Trophoblast cell (in vitro differentiated cells and primary cell): ENCODE data around the gene ARAP2.

Source experiments
- DNase-seq, 2 donors: peaks; one replicate each; pipeline ENCODE4 v3.0.0-alpha.2; 2016
- H2AFZ ChIP-seq: 2 replicates; pipeline ENCODE4 v1.6.1; 2013; ENCODE audit warnings: low read length, moderate library complexity, mild to moderate bottlenecking; ENCODE audit not compliant: insufficient read depth, poor library complexity
- H2AK5ac ChIP-seq: 2 replicates; pipeline ENCODE4 v1.6.1; 2013; ENCODE audit warnings: mild to moderate bottlenecking, low read length
- H2BK120ac ChIP-seq: 2 replicates; pipeline ENCODE4 v1.6.1; 2013; ENCODE audit warnings: low read length, mild to moderate bottlenecking, moderate library complexity; ENCODE audit not compliant: insufficient read depth, poor library complexity
- H2BK12ac ChIP-seq: 2 replicates; pipeline ENCODE4 v1.6.1; 2013; ENCODE audit warnings: mild to moderate bottlenecking, low read length, moderate library complexity
- H2BK5ac ChIP-seq: 2 replicates; pipeline ENCODE4 v1.6.1; 2013; ENCODE audit warnings: low read length, low read depth, moderate library complexity, mild to moderate bottlenecking; ENCODE audit not compliant: poor library complexity
- H3K14ac ChIP-seq: 2 replicates; pipeline ENCODE4 v1.6.1; 2013; ENCODE audit warnings: mild to moderate bottlenecking, low read length
- H3K18ac ChIP-seq: 2 replicates; pipeline ENCODE4 v1.6.1; 2013; ENCODE audit warnings: mild to moderate bottlenecking, low read length
- H3K23ac ChIP-seq: 2 replicates; pipeline ENCODE4 v1.6.1; 2013; ENCODE audit warnings: low read length
- H3K27ac ChIP-seq: 2 replicates; pipeline ENCODE4 v1.5.1; 2013; ENCODE audit warnings: low read depth, mild to moderate bottlenecking, inconsistent platforms, low read length, moderate library complexity
- H3K27me3 ChIP-seq: 2 replicates; pipeline ENCODE4 v1.6.1; 2013; ENCODE audit warnings: inconsistent platforms, mild to moderate bottlenecking, low read length, moderate library complexity; ENCODE audit not compliant: insufficient read depth
- H3K36me3 ChIP-seq, 2 experiments: 1 replicate in 1 of 2; 2 replicates in 1 of 2; pipeline ENCODE4 v1.6.1; 2013; ENCODE audit warnings: low read length in 2 of 2, mild to moderate bottlenecking in 2 of 2, moderate library complexity in 1 of 2; ENCODE audit not compliant: insufficient read depth in 2 of 2, control insufficient read depth in 1 of 2
- H3K4ac ChIP-seq: 2 replicates; pipeline ENCODE4 v1.6.1; 2013; ENCODE audit warnings: low read depth, mild to moderate bottlenecking, low read length, moderate library complexity
- H3K4me1 ChIP-seq, 2 experiments: 1 replicate in 1 of 2; 2 replicates in 1 of 2; pipeline ENCODE4 v1.6.1; 2013; ENCODE audit warnings: low read length in 2 of 2, mild to moderate bottlenecking in 2 of 2, moderate library complexity in 1 of 2; ENCODE audit not compliant: insufficient read depth in 2 of 2, control insufficient read depth in 1 of 2
- H3K4me2 ChIP-seq: 2 replicates; pipeline ENCODE4 v1.6.1; 2013; ENCODE audit warnings: inconsistent platforms, mild to moderate bottlenecking, low read length, moderate library complexity
- H3K4me3 ChIP-seq: 2 replicates; pipeline ENCODE4 v1.5.1; 2013; ENCODE audit warnings: mild to moderate bottlenecking, low read depth, low read length, inconsistent platforms
- H3K79me1 ChIP-seq: one replicate; pipeline ENCODE4 v1.6.1; 2013; ENCODE audit warnings: low read length
- H3K79me2 ChIP-seq: 2 replicates; pipeline ENCODE4 v1.6.1; 2013; ENCODE audit warnings: low read length, mild to moderate bottlenecking; ENCODE audit not compliant: control insufficient read depth, insufficient read depth, poor library complexity
- H3K9ac ChIP-seq: 2 replicates; pipeline ENCODE4 v1.6.1; 2013; ENCODE audit warnings: mild to moderate bottlenecking, low read length
- H3K9me3 ChIP-seq: 2 replicates; pipeline ENCODE4 v1.6.1; 2013; ENCODE audit warnings: low read depth, mild to moderate bottlenecking, control low read depth, inconsistent platforms, low read length; ENCODE audit not compliant: insufficient read depth
- H4K12ac ChIP-seq: 2 replicates; pipeline ENCODE4 v1.6.1; 2013; ENCODE audit warnings: low read depth, mild to moderate bottlenecking, low read length, moderate library complexity
- H4K8ac ChIP-seq: 2 replicates; pipeline ENCODE4 v1.6.1; 2013; ENCODE audit warnings: low read depth, mild to moderate bottlenecking, low read length, moderate library complexity
- H4K91ac ChIP-seq: one replicate; pipeline ENCODE4 v1.6.1; 2013; ENCODE audit warnings: low read depth, mild to moderate bottlenecking, low read length, moderate library complexity
- WGBS: extraction: QIAGEN DNeasy Blood & Tissue Kit; methylation state at CpG from one replicate; pipeline ENCODE4 v1.1.7; 2013; ENCODE audit warnings: missing lambda C conversion rate; ENCODE audit not compliant: insufficient read length, insufficient coverage; ENCODE audit errors: extremely low coverage; 5-methylcytosine and 5-hydroxymethylcytosine counted together

ARAP2 gene

GRCh38 chr4:36220776-36221175 is 23.5 kb downstream of the ARAP2 start:
- Histone ChIP-seq H2BK5ac (no peak overlapping the region), H4K12ac (no peak overlapping the region), H2BK12ac (no peak overlapping the region), H3K18ac (no peak overlapping the region), H3K9ac (no peak overlapping the region), H3K4me1 (peaks cover 2 to 3% of the 10 kb centered on the region in 2 experiments), H2AFZ (no peak overlapping the region), H4K91ac (no peak overlapping the region), H4K8ac (no peak overlapping the region), H3K23ac (no peak overlapping the region), H3K14ac (no peak overlapping the region), H2BK120ac (no peak overlapping the region), H3K36me3 (no peaks in the 10 kb centered on the region), H3K4ac (no peak overlapping the region), H3K79me2 (no peaks in the 10 kb centered on the region), H2AK5ac (no peak overlapping the region), H3K79me1 (no peaks in the 10 kb centered on the region), H3K27ac (no peak overlapping the region), H3K4me2 (no peak overlapping the region), H3K4me3 (no peak overlapping the region), H3K9me3 (no peaks in the 10 kb centered on the region), H3K27me3 (no peaks in the 10 kb centered on the region)
- DNase-seq = no peak
- no CpG with 5 or more reads among the region's 3 CpGs for WGBS

DNA sequence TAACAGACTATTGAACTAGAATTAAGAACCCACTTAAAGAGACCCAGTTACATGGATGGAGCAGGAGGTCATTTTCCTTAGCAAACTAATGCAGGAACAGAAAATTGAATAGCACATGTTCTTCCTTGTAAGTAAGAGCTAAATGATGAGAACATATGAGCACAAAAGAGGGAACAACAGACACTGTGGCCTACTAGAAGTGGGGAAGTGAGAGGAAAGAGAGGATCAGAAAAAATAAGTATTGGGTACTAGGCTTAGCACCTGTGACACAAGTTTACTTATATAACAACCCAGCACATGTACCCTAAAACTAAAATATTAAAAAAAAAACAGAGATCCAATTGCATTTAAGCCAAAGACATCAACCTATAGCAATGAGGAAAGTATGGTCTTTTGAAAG is 26.2 kb downstream of the ARAP2 start:
- no peak overlapping the region for H4K8ac ChIP-seq

GRCh38 chr4:36215627-36216026 is 28.7 kb downstream of the ARAP2 start:
- no CpG with 5 or more reads among the region's 3 CpGs for WGBS
- H3K4me2 ChIP-seq = no peak overlapping the region
- no peak overlapping the region for H4K12ac ChIP-seq
- no peak overlapping the region for H3K18ac ChIP-seq
- H2AK5ac ChIP-seq = no peak overlapping the region
- no peak overlapping the region for H3K9ac ChIP-seq
- H3K4me1 ChIP-seq = no peaks in the 10 kb centered on the region
- no peak for DNase-seq
- no peaks in the 10 kb centered on the region for H3K36me3 ChIP-seq
- no peaks in the 10 kb centered on the region for H3K79me2 ChIP-seq
- H2BK120ac ChIP-seq = no peak overlapping the region
- no peak overlapping the region for H2BK5ac ChIP-seq
- H2BK12ac ChIP-seq = no peak overlapping the region
- H2AFZ ChIP-seq = no peak overlapping the region
- H4K8ac ChIP-seq = no peak overlapping the region
- no peaks in the 10 kb centered on the region for H3K79me1 ChIP-seq
- H3K4me3 ChIP-seq = no peak overlapping the region
- no peak overlapping the region for H4K91ac ChIP-seq
- no peak overlapping the region for H3K4ac ChIP-seq
- H3K9me3 ChIP-seq = no peaks in the 10 kb centered on the region
- H3K23ac ChIP-seq = no peak overlapping the region
- H3K14ac ChIP-seq = no peak overlapping the region
- H3K27me3 ChIP-seq = no peaks in the 10 kb centered on the region
- no peak overlapping the region for H3K27ac ChIP-seq

More for the DNA sequence above, 26.2 kb downstream of the ARAP2 start:
- H3K18ac ChIP-seq = no peak overlapping the region
- H3K79me1 ChIP-seq = no peaks in the 10 kb centered on the region
- no peaks in the 10 kb centered on the region for H3K27me3 ChIP-seq
- no peaks in the 10 kb centered on the region for H3K9me3 ChIP-seq
- no peak overlapping the region for H3K4me3 ChIP-seq
- no peak overlapping the region for H2BK120ac ChIP-seq
- no peak overlapping the region for H2AK5ac ChIP-seq
- no peak overlapping the region for H4K91ac ChIP-seq
- H2BK5ac ChIP-seq = no peak overlapping the region
- H3K79me2 ChIP-seq = no peaks in the 10 kb centered on the region
- DNase-seq = no peak
- no peak overlapping the region for H2BK12ac ChIP-seq
- no peaks in the 10 kb centered on the region for H3K36me3 ChIP-seq
- no peak overlapping the region for H3K27ac ChIP-seq
- H4K12ac ChIP-seq = no peak overlapping the region
- H3K23ac ChIP-seq = no peak overlapping the region
- H3K9ac ChIP-seq = no peak overlapping the region
- no peaks in the 10 kb centered on the region for H3K4me1 ChIP-seq
- H3K4me2 ChIP-seq = no peak overlapping the region
- H3K14ac ChIP-seq = no peak overlapping the region
- H3K4ac ChIP-seq = no peak overlapping the region
- H2AFZ ChIP-seq = no peak overlapping the region

DNA sequence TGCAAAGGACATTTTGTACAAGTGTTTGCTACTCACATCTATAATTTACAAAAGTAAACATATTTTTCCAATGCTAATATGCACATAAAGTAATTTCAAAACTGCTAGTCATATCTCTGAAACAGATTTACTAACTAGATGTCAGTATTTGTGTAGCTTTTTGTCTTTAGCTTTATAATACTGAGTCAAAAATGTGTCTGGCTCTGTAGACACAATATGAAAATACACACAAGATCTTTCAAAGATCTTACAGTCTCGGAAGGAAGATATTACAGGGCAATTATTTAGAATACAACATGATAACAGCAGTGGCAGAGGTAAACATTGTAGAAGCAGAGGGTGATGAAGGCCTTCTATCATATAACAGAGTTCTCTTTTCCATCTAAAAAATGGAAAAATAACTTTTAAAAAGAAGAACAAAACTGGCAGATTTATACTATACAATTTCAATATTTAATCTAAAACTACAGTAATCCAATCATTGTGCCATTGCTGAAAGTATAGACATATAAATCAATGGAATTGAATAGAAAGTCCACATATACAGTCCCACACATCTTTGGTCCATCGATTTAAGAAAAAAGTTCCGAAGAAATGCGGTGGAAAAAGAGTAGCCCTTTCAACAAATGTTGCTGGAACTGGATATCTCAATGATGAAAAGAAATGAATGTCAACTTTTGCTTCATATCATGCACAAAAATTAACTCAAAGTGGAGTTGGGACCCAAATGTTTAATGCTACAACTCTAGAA is 29.4 kb downstream of the ARAP2 start:
- Histone ChIP-seq H3K4me1 (no peaks in the 10 kb centered on the region), H2BK120ac (no peak overlapping the region), H3K27me3 (no peaks in the 10 kb centered on the region)

More for the DNA sequence above, 29.4 kb downstream of the ARAP2 start:
- no peak overlapping the region for H2BK12ac ChIP-seq
- no peak overlapping the region for H3K23ac ChIP-seq
- no peak overlapping the region for H2AK5ac ChIP-seq
- H4K12ac ChIP-seq = no peak overlapping the region
- no peak overlapping the region for H2BK5ac ChIP-seq
- no peak overlapping the region for H3K4me2 ChIP-seq
- H3K9ac ChIP-seq = no peak overlapping the region
- H3K79me1 ChIP-seq = no peaks in the 10 kb centered on the region
- no peaks in the 10 kb centered on the region for H3K36me3 ChIP-seq
- no peak overlapping the region for H3K18ac ChIP-seq
- H2AFZ ChIP-seq = no peak overlapping the region
- H3K27ac ChIP-seq = no peak overlapping the region
- no CpG with 5 or more reads among the region's 4 CpGs for WGBS
- no peak overlapping the region for H4K91ac ChIP-seq
- H3K4me3 ChIP-seq = no peak overlapping the region
- H3K9me3 ChIP-seq = no peaks in the 10 kb centered on the region
- H3K4ac ChIP-seq = no peak overlapping the region
- H3K79me2 ChIP-seq = no peaks in the 10 kb centered on the region
- H4K8ac ChIP-seq = no peak overlapping the region
- H3K14ac ChIP-seq = no peak overlapping the region
- DNase-seq = no peak
